ENCODE data around the gene SMG6. TPM values are rescaled to one million over a fixed set of nuclear protein-coding genes. Genes with fewer than 3 reads are reported as not detected.

SMG6 gene
- total RNA-seq, 1 donor from 2014 or later, result 21.0 TPM

GRCh38 chr17:2084036-2084765 is 219.4 kb downstream of the SMG6 start:
- DNase-seq (ENCODE audit: missing footprints) (no peak), ATAC-seq (peak; percentile 72)
- intact Hi-C loops (cut with DNase I), result no loop called here

GRCh38 chr17:2083613-2084035 is 220.0 kb downstream of the SMG6 start:
- intact Hi-C loops (cut with DNase I), result no loop called here
- no peak for DNase-seq (ENCODE audit: missing footprints)

GRCh38 chr17:2082003-2082781 is 221.4 kb downstream of the SMG6 start:
- ATAC-seq (no peak), DNase-seq (ENCODE audit: missing footprints) (no peak)
- intact Hi-C loops (cut with DNase I), result no loop called here

More at GRCh38 chr17:2083613-2084035, 220.0 kb downstream of the SMG6 start:
- ATAC-seq, result peak; percentile 30

- DNase-seq (ENCODE audit: missing footprints) (no peak), ATAC-seq (no peak)
- intact Hi-C loops (cut with DNase I), result no loop called here
These were observed 222.0 kb downstream of the SMG6 start for GRCh38 chr17:2081564-2081963.

- intact Hi-C loops (cut with DNase I), result no loop called here
- no peak for ATAC-seq
These were observed 226.5 kb downstream of the SMG6 start for GRCh38 chr17:2077040-2077439.

GRCh38 chr17:2076087-2076984 is 227.2 kb downstream of the SMG6 start:
- ATAC-seq, result no peak
- no peak for DNase-seq (ENCODE audit: missing footprints)
- intact Hi-C loops (cut with DNase I), result no loop called here

More at GRCh38 chr17:2077040-2077439, 226.5 kb downstream of the SMG6 start:
- DNase-seq (ENCODE audit: missing footprints), result no peak

GRCh38 chr17:2075336-2076086 is 228.1 kb downstream of the SMG6 start:
- DNase-seq (ENCODE audit: missing footprints) (no peak), ATAC-seq (peak; percentile 59)
- intact Hi-C loops (cut with DNase I), result no loop called here

GRCh38 chr17:2074919-2075318 is 228.7 kb downstream of the SMG6 start:
- intact Hi-C loops (cut with DNase I), result loop anchor here (5.0 kb wide), 1 partner anchor 102 kb away; no protein-coding TSS in a partner anchor
- DNase-seq (ENCODE audit: missing footprints), result no peak
- ATAC-seq, result no peak

- intact Hi-C loops (cut with DNase I), result loop anchor here (5.0 kb wide), 1 partner anchor 106 kb away; no protein-coding TSS in a partner anchor
- ATAC-seq (peak; percentile 63), DNase-seq (ENCODE audit: missing footprints) (peak; percentile 84)
These were observed 231.9 kb downstream of the SMG6 start for GRCh38 chr17:2071455-2072281.

- ATAC-seq (no peak), DNase-seq (ENCODE audit: missing footprints) (no peak)
- intact Hi-C loops (cut with DNase I), result loop anchor here (5.0 kb wide), 1 partner anchor 106 kb away; no protein-coding TSS in a partner anchor
These were observed 232.6 kb downstream of the SMG6 start for GRCh38 chr17:2071024-2071385.

GRCh38 chr17:2070241-2071023 is 233.2 kb downstream of the SMG6 start:
- ATAC-seq (no peak), DNase-seq (ENCODE audit: missing footprints) (peak; percentile 31)
- intact Hi-C loops (cut with DNase I), result loop anchor here (5.0 kb wide), 1 partner anchor 107 kb away; no protein-coding TSS in a partner anchor

- DNase-seq (ENCODE audit: missing footprints) (peak; percentile 8), ATAC-seq (no peak)
- intact Hi-C loops (cut with DNase I), result no loop called here
These were observed 235.0 kb downstream of the SMG6 start for GRCh38 chr17:2068519-2069051.

- intact Hi-C loops (cut with DNase I), result no loop called here
- DNase-seq (ENCODE audit: missing footprints) (no peak), ATAC-seq (no peak)
These were observed 235.5 kb downstream of the SMG6 start for GRCh38 chr17:2068031-2068518.

- DNase-seq (ENCODE audit: missing footprints), result no peak
- intact Hi-C loops (cut with DNase I), result no loop called here
- no peak for ATAC-seq
These were observed 236.0 kb downstream of the SMG6 start for GRCh38 chr17:2067608-2068024.

- DNase-seq (ENCODE audit: missing footprints) (no peak), ATAC-seq (no peak)
- intact Hi-C loops (cut with DNase I), result no loop called here
These were observed 236.5 kb downstream of the SMG6 start for GRCh38 chr17:2067048-2067561.

GRCh38 chr17:2065949-2066400 is 237.6 kb downstream of the SMG6 start:
- intact Hi-C loops (cut with DNase I), result no loop called here
- DNase-seq (ENCODE audit: missing footprints) (no peak), ATAC-seq (peak; percentile 1)

All from Right ventricle myocardium inferior (tissue), 1 donor.